MM.1S (cell line): ENCODE data around the gene PLA2R1.

ENCODE experiments used
- DNase-seq: peaks from one replicate; pipeline ENCODE4 v3.0.0-alpha.2; 2015
- H2AFZ ChIP-seq: fragments of 300-600 bp; sonication (generic); 2 replicates; pipeline ENCODE4 v1.6.0; 2016; ENCODE audit warnings: antibody characterized with exemption, low read length
- H3F3A ChIP-seq: fragments of 300-600 bp; sonication (generic); 2 replicates; pipeline ENCODE4 v1.6.1; 2016; ENCODE audit warnings: mild to moderate bottlenecking, antibody characterized with exemption, low read length, moderate library complexity, mixed read lengths; ENCODE audit not compliant: insufficient read depth
- H3K27ac ChIP-seq: fragments of 300-600 bp; sonication (generic); 2 replicates; pipeline ENCODE4 v1.5.1; 2016; ENCODE audit warnings: mild to moderate bottlenecking, low read length
- H3K27me3 ChIP-seq: fragments of 300-600 bp; sonication (generic); replicated peaks from 2 replicates; pipeline ENCODE4 v1.6.0; 2016; ENCODE audit warnings: low read length; ENCODE audit not compliant: insufficient read depth
- H3K36me3 ChIP-seq: fragments of 300-600 bp; sonication (generic); replicated peaks from 2 replicates; pipeline ENCODE4 v1.6.1; 2016; ENCODE audit warnings: mild to moderate bottlenecking, low read length, mixed read lengths; ENCODE audit not compliant: insufficient read depth
- H3K4me1 ChIP-seq: fragments of 300-600 bp; sonication (generic); 2 replicates; pipeline ENCODE4 v1.6.1; 2016; ENCODE audit warnings: low read length, mixed read lengths
- H3K4me2 ChIP-seq: fragments of 300-600 bp; sonication (generic); 2 replicates; pipeline ENCODE4 v1.6.0; 2016; ENCODE audit warnings: low read depth, low read length
- H3K4me3 ChIP-seq: fragments of 300-600 bp; sonication (generic); 2 replicates; pipeline ENCODE4 v1.5.1; 2016; ENCODE audit warnings: low read length, mixed read lengths
- H3K79me2 ChIP-seq: fragments of 300-600 bp; sonication (generic); 2 replicates; pipeline ENCODE4 v1.6.1; 2016; ENCODE audit warnings: mixed run types, low read length, mixed read lengths
- H3K9ac ChIP-seq: fragments of 300-600 bp; sonication (generic); 2 replicates; pipeline ENCODE4 v1.6.1; 2016; ENCODE audit warnings: low read length, mixed read lengths
- H3K9me2 ChIP-seq: fragments of 300-600 bp; sonication (generic); replicated peaks from 2 replicates; pipeline ENCODE4 v1.6.1; 2016; ENCODE audit warnings: mild to moderate bottlenecking, low read length, mixed read lengths; ENCODE audit not compliant: insufficient read depth
- H3K9me3 ChIP-seq: fragments of 300-600 bp; sonication (generic); replicated peaks from 2 replicates; pipeline ENCODE4 v1.6.1; 2016; ENCODE audit warnings: mild to moderate bottlenecking, low read length, mixed read lengths; ENCODE audit not compliant: insufficient read depth
- H4K20me1 ChIP-seq: fragments of 300-600 bp; sonication (generic); 2 replicates; pipeline ENCODE4 v1.6.1; 2016; ENCODE audit warnings: mild to moderate bottlenecking, low read length, moderate library complexity, mixed read lengths; ENCODE audit not compliant: insufficient read depth
- EZH2 ChIP-seq: fragments of 300-600 bp; sonication (generic); optimal IDR thresholded peaks from 2 replicates; pipeline ENCODE3; 2017; ENCODE audit warnings: low read depth, mild to moderate bottlenecking, antibody characterized with exemption, low read length, mixed read lengths
- EZH2phosphoT487 ChIP-seq: fragments of 300-600 bp; sonication (generic); IDR thresholded peaks from 2 replicates; pipeline ENCODE4 v1.6.1; 2018; ENCODE audit warnings: antibody characterized with exemption, low read length
- TF ChIP-seq, protein P1 (sequence below): fragments of 300-600 bp; sonication (generic); IDR thresholded peaks from 2 replicates; pipeline ENCODE4 v1.5.1; 2016; ENCODE audit warnings: antibody characterized with exemption, low read length, mixed read lengths

PLA2R1 gene

DNA sequence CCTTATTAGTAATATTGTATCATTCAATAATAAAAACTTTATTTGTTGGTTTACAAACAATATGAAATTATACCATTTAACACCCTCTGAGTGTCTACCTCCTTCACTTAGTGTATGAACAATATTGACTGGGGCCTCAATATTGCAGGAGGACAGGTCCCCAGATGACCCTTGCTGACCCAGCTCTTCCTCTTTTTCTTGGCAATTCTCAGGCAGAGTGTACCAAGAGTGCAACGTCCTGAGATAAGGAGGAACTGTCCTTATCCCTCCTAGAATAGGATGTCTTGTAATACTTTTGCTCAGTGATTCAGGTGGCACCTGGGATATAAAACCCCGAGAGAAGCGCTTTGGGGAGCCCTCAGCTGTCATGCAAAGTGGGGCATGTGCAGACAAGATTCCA is 76.8 kb downstream of the PLA2R1 start:
- Histone ChIP-seq H3K36me3 (no peaks in the 10 kb centered on the region), H3K9ac (no peak overlapping the region), H4K20me1 (no peaks in the 10 kb centered on the region), H3K27me3 (no peaks in the 10 kb centered on the region), H3F3A (no peaks in the 10 kb centered on the region), H2AFZ (no peak overlapping the region), H3K27ac (no peak overlapping the region), H3K9me2 (no peaks in the 10 kb centered on the region), H3K4me1 (no peaks in the 10 kb centered on the region), H3K9me3 (no peaks in the 10 kb centered on the region), H3K4me3 (no peak overlapping the region), H3K4me2 (no peak overlapping the region), H3K79me2 (no peaks in the 10 kb centered on the region)
- TF ChIP-seq EZH2 (no peak), EZH2phosphoT487 (no peak)
- TF ChIP-seq, protein P1, sequence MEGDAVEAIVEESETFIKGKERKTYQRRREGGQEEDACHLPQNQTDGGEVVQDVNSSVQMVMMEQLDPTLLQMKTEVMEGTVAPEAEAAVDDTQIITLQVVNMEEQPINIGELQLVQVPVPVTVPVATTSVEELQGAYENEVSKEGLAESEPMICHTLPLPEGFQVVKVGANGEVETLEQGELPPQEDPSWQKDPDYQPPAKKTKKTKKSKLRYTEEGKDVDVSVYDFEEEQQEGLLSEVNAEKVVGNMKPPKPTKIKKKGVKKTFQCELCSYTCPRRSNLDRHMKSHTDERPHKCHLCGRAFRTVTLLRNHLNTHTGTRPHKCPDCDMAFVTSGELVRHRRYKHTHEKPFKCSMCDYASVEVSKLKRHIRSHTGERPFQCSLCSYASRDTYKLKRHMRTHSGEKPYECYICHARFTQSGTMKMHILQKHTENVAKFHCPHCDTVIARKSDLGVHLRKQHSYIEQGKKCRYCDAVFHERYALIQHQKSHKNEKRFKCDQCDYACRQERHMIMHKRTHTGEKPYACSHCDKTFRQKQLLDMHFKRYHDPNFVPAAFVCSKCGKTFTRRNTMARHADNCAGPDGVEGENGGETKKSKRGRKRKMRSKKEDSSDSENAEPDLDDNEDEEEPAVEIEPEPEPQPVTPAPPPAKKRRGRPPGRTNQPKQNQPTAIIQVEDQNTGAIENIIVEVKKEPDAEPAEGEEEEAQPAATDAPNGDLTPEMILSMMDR, result no peak
- DNase-seq, result no peak

DNA sequence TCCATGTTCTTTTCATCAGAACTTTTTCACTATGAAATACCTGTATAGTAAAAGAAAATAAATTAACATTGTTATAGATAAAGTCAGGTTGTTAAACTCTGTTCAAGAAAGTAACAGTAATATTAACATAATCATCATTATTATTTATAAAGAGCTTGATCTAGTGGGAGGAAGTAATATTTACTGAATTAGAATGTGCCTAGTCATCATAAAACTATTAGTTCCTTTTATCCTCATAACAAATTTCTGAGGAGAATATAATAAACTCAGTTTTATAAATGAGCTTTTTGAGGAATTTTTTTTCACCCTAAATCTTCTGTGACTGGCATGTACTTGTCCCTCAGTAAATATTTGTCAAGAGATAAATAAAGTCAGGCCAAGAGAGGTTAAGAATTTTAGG is 78.4 kb downstream of the PLA2R1 start:
- Histone ChIP-seq H3K27me3 (no peaks in the 10 kb centered on the region), H3K4me1 (no peaks in the 10 kb centered on the region), H3K4me2 (no peak overlapping the region), H3K36me3 (no peaks in the 10 kb centered on the region), H3K4me3 (no peak overlapping the region), H4K20me1 (no peaks in the 10 kb centered on the region), H3K9me2 (no peaks in the 10 kb centered on the region), H3F3A (no peaks in the 10 kb centered on the region), H3K27ac (no peak overlapping the region), H3K9me3 (no peaks in the 10 kb centered on the region), H2AFZ (no peak overlapping the region), H3K79me2 (no peaks in the 10 kb centered on the region), H3K9ac (no peak overlapping the region)
- DNase-seq, result no peak
- TF ChIP-seq EZH2 (no peak), EZH2phosphoT487 (no peak)
- TF ChIP-seq, protein P1, result no peak

DNA sequence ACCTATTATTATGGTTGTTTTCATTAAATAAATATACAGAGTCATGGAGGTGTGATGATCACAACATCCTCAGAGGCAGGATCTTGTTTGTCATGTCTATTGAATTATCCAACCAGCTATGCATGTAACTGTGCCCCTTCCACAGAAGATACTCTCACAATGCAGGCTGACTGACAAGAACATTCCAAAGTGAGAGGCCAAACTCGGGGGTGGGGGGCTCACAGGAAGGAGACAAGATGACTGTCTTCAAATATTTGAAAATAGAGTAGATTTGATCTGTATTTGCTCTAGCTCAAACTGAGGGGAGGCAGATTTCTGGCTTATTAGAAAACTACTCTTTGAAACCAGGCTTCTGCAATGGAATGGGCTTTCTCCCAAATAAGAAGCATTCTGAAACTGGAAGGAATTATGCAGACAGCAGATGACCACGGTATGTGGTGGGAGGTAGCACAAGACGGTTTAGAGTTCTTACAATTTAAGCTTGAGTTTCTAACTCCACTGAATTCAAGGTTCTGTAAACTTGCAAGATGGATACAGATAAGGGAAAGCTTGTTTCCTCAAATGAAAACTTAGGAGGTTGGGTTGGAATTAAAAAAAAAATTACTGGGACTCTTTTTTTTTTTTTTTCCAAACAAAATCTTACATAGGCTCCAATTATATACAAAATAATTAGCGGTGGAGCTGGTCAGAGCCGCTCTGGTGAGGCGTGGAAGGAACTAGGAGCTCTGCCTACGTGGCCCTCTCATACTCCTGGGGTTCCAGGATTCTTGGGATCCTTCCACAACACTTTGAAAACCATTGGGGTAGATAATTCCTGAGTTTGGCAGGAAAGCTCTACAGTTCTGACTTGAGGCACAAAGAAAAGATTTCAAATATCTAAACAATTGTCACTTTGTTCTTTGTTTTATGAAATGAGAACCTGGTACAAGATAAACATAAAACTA is 79.3 kb downstream of the PLA2R1 start:
- Histone ChIP-seq H3K4me1 (no peaks in the 10 kb centered on the region), H3K9ac (no peak overlapping the region), H2AFZ (no peak overlapping the region), H3K9me2 (no peaks in the 10 kb centered on the region), H4K20me1 (no peaks in the 10 kb centered on the region), H3K4me2 (no peak overlapping the region), H3K27ac (no peak overlapping the region), H3K36me3 (no peaks in the 10 kb centered on the region), H3K27me3 (no peaks in the 10 kb centered on the region), H3F3A (no peaks in the 10 kb centered on the region), H3K4me3 (no peak overlapping the region), H3K79me2 (no peaks in the 10 kb centered on the region), H3K9me3 (no peaks in the 10 kb centered on the region)
- TF ChIP-seq, protein P1, result no peak
- TF ChIP-seq EZH2phosphoT487 (no peak), EZH2 (no peak)
- no peak for DNase-seq
